SH-SY5Y (cell line): ENCODE measurements around the gene CCNY.

Source experiments
- GATA2 ChIP-seq: IDR thresholded peaks from 2 replicates; pipeline ENCODE4 v1.6.1; 2011; ENCODE audit warnings: mild to moderate bottlenecking, low read depth, low read length
- GATA3 ChIP-seq: IDR thresholded peaks from 2 replicates; pipeline ENCODE4 v1.6.1; 2011; ENCODE audit warnings: low read depth, mild to moderate bottlenecking, low read length, moderate library complexity

GRCh38 chr10:35289198-35289597 lies 47.1 kb upstream of the CCNY start:
- TF ChIP-seq GATA2 (no peak), GATA3 (no peak)
